ENCODE results near the gene CRY1.
"Not testable (repeated sequence)": the region's sequence is repeated elsewhere in the genome, so short reads cannot be mapped to it uniquely, and the experiment has no call there.

Gene CRY1

DNA sequence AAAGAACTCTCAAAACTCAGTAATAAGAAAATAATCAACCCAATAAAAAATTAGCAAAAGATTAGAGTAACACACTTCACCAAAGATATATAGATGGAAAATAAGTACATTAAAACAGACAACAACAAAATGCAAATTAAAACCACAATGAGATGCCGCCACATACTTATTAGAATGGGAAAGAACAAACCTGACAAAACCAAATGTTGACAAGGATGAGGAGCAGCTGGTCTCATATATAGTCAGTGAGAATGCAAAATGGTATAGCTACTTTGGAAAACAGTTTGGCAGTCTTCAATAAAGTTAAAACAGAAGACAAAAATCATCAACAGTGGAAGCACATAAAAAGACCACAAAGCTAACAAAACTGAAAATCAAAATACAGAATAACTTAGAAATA lies 29.1 kb downstream of the CRY1 start:
- DNase-seq (ENCODE audit: low read depth) = no peak

DNA sequence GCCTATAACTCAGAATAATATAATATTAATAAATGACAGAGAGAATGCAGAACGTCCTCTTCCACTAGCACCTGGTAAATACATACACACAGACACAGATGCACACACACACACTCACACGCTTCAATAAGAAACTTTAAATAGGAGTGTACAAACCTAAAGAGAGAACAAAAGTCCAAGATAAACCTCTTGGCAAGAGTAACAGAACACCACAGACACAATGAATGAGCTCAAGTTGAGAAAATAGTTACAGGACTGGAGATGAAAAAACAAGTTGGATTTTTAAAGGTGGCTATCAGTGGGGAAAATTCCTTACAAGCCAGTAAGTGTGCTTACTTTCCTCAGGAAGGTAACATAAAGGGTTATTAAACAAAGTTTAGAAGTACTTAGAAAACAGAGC lies 35.2 kb downstream of the CRY1 start:
- DNase-seq (ENCODE audit: low read depth) = no peak

DNA sequence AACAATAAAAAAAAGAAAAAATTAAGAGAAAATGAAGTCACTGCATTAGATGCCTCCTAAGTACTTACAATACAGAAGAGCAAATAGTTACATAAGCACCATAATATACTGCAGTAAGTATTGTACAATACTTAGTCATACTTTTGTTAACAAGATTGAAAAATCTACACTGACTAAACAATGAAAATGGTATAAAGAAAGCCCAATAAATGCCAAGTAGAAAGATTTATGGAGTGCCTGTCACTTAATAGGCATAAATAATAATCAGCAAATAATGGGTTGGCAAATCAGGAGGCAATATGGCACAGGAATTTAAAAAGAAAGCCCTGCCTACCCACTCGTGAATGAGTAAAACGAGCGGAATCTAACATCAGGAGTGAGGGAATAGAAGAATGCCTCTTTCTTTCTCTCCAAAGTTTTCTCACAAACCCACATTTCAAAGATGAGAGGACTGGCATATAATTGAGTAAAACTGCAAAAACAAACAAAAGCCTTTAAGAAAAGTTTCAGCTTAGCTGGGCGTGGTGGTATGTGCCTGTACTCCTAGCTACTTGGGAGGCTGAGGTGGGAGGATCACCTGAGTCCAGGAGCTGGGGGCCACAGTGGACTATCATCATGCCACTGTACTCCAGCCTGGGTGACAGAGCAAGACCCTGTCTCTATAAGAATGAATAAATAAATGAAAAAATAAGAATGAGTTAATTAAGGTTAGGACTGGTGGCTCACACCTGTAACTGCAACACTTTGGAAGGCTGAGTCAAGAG lies 36.1 kb downstream of the CRY1 start:
- no peak for DNase-seq (ENCODE audit: low read depth)

DNA sequence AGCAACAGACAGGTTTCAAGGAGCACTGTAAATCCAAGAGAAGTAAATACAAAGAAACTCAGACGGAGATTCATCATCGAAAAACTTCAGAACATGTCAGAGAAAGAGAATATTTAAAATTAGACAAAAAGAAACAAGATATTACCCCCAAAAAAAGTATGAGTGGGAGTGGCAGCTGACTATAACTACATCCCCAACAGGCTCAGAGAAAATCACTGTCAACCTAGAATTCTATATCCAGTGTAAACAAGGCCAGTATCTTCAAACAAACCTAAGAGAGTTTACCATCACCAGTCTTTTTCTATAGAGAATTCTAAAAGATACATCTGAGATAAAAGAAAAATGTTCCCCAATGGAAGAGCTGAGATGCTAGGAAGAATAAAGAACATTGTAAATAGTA lies 39.6 kb downstream of the CRY1 start:
- no peak for DNase-seq (ENCODE audit: low read depth)

DNA sequence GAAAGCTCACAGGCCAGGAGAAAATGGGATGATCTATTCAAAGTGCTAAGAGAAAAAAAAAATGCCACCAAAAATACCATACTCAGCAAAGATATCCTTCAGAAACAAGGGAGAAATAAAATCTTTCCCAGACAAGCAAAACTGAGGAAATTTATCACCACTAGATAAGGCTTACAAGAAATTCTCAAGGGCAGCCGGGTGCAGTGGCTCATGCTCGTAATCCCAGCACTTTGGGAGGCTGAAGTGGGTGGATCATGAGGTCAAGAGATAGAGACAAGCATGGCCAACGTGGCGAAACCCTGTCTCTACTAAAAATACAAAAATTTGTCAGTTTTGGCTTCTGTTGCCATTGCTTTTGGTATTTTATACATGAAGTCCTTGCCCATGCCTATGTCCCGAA lies 48.2 kb downstream of the CRY1 start:
- DNase-seq (ENCODE audit: low read depth) = no peak

DNA sequence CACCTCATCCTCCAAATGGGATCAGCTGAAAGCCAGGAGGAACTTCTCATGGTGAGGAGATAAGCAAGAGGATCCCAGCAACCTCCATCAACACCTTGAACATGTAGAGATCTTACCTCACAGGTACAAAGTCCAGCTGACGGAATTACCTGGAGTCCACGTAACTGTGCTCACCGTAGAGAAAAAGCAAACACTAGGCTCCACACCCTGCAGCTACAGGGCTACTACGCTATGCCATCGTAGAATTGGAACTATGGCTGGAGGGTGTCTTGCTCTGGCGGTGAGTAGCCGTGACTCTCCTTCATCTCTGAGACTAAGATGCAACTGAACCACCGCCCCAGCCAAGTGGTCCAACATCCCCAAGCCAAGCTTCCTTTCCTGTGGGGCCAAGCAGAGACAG lies 50.5 kb downstream of the CRY1 start:
- no peak for DNase-seq (ENCODE audit: low read depth)

DNA sequence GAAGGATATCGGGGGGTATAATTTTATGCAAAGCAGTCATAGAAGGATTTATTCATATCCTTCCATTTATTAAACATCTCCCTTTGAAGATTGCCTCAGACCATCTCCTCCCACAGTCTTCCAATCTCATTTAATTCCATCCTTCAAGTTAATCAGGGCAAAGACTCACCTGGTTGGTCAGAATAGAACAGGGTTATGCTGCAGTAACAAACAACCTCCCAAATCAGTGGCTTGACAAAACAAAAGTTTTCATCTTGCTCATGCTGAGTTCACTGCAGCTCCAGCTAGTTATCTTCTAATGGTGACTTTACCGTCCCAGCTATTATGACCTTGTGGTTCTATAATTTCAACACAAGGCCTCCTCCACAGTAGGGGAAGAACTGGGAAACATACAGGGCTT lies 57.6 kb downstream of the CRY1 start:
- no peak for DNase-seq (ENCODE audit: low read depth)

DNA sequence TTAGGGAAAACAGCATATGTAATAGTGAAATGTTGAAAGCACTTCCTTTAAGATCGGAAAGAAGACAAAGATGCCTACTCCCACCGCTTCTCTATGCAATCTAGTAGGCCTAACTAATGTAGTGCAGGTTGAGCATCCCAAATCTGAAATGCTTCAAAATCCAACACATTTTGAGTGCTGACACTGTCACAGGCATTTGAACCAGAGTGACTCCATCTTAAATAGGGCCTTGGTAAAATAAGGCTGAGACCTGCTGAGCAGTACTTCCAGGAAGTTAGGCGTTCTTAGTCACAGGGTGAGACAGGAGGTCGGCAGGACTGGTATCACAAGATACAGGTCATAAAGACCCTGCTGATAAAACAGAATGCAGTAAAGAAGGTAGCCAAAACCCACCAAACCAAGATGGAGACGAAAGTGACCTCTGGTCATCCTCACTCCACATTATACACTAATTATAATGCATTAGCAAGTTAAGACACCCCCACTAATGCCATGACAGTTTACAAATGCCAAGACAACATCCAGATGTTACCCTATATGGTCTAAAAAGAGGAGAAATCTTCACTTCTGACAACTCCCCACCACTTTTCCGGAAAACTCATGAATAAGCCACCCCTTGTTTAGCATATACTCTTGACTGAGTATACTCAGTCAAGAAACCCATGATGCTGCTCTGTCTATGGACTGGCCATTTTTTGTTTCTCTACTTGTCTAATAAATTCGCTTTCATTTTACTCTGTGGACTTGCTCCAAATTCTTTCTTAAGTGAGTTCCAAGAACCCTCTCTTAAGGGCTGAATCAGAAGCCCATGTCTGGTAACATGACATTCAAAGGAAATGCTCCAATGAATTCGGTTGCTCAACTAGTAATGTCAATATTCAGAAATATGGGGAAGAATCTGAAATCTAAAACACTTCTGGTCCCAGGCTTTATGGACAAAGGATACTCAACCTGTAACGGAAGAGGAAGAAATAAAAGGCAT lies 59.3 kb downstream of the CRY1 start:
- DNase-seq (ENCODE audit: low read depth) = no peak

DNA sequence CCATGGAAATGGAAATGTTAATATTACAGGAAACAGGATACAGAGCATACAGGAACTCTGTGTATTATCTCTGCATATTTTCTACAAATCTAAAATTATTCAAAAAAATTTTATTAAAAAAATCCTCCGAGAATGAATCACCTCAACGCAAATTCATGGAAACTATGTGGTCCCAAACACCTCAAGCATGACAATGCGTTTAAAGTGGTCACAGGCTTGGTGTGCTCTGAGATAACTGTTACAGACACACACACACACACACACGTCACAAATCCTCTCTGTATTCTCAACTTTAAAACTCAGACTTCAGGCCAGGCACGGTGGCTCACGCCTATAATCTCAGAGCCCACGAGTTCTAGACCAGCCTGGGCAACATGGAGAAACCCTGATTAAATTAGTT lies 61.1 kb downstream of the CRY1 start:
- no peak for DNase-seq (ENCODE audit: low read depth)

DNA sequence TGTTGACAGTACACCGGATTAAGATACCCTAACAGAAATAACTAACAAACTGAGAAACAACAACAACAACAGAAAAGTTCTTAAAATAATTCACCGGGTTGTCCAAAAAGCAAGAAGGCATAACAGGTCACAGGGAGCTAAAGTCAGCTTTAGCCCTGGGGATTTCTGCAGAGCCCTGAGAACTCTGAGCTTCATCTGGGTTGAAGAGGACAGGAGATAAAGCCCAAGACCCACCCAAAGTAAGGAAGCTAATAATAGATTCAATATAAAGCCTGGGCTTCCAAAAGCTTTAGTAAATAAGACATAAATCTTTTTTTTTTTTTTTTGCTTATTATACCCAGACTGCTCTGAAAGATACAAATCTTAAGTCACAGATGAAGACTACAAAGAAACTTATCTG lies 62.3 kb downstream of the CRY1 start:
- no peak for DNase-seq (ENCODE audit: low read depth)

DNA sequence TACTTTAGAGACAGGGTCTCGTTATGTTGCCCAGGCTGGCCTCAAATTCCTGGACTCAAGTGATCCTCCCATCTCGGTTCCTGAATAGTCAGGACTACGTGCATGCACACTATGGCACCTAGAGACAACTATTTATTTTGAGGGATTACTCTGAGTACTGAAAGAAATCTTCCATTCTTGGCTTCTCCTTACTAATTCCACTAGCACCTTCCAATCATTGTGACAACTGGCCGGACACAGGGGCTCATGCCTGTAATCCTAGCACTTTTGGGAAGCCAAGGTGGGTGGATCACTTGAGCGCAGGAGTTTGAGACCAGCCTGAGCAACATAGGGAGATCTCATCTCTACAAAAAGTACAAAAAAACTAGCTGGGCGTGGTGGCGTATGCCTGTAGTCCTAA lies 64.3 kb downstream of the CRY1 start:
- no peak for DNase-seq (ENCODE audit: low read depth)

DNA sequence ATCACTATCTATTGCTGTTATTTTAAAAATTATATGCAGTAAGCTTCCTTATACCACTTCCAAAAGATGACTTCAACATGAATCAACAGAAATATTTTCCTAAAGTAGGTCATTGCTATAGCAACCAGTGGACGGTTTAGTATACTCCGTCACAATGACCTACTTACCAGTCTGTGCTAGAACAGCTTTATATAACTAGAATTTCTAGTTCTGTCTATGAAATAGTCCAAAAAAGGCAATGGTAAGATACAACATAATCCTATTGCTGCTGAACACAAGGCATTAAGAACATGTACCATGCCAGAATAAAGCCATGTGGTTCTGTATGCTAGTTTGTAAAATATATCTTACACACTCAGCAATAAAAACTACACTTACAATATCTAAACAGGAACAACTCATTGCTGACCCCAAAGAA lies 65.7 kb downstream of the CRY1 start:
- no peak for DNase-seq (ENCODE audit: low read depth)

DNA sequence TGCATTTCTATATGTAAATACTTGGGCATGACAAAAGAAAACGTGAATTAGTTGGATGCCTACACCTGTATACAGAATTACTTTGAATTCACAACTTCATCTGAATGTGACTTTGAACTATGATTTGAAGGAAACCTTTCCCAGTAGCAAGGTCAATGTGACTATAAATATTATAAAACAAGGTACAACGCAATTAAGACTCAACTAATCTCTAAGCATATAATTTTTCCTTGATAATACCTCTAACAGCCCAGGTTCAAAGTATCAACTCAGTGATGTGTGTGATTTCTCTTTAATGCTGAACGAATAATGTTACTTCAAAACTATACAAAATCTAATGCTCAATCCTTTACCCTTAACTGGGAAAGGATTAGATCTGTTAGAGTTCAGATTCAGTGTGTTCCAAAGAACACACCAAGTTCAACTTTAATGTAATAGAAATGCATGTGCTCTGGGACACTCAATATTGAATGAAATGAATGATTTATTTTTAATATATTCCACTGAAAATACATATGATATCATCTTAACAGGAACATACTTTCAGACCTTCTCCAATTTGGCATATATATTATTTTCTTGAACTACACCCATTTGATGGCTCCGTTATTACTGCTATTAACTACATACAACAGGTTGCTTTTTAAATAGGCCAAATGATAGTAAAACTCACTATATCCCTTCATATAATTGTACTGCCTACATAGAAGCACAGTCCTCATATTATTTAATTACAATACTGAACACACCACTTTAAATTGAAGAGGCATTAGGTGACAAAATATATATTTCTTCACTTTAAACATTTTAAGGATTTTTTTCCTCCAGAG lies 66.3 kb downstream of the CRY1 start:
- DNase-seq (ENCODE audit: low read depth) = no peak

DNA sequence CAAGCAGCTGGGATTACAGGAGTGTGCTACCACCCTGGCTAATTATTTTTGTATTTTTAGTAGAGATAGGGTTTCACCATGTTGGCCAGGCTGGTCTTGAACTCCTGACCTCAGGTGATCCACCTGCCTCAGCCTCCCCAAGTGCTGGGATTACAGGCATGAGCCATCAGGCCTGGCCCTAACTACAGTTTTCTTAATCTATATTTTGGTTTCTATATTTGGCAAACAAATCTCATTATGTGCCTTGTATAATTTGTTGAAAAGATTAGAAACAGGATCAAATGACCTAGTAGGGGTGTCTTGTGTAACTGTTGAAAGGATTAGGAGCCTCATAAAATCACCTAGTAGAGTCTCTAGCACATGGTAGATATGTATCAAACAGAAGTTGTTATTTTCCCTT lies 67.0 kb downstream of the CRY1 start:
- not testable (repeated sequence) for DNase-seq (ENCODE audit: low read depth)

DNA sequence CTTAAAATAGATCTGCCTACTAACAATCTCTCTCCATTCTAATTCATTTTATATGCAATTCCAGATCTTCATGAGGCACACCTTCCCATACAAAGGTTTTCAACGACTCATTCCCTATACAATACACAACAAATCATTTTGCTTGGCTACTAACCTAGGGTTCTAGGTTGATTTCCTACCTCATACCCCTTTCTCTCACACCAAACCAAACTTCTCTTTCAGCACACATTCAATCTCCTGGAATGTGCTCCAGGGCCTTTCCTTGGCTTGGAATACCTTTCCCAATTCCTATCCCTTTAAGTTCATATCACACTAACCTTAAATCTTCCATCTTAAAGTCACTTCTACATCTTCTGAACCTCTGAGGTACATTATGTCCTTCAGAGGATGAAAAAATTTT lies 67.7 kb downstream of the CRY1 start:
- no peak for DNase-seq (ENCODE audit: low read depth)

DNA sequence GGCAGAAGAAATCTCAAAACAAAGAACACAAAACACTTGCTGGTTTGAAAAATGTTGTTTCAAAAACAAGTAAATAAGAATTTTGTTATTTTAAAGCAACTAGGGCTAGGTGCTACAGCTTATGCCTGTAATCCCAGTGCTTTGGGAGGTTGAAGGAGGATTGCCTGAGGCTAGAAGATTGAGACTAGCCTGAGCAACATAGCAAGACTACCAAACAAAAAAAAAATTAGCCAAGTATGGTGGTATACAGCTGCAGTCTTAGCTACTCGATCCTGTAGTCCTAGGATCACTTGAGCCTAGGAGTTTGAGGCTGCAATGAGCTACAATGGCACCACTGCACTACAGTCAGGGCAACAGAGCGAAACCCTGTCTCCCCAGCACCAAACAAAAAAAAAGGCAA lies 73.8 kb downstream of the CRY1 start:
- DNase-seq (ENCODE audit: low read depth) = no peak

DNA sequence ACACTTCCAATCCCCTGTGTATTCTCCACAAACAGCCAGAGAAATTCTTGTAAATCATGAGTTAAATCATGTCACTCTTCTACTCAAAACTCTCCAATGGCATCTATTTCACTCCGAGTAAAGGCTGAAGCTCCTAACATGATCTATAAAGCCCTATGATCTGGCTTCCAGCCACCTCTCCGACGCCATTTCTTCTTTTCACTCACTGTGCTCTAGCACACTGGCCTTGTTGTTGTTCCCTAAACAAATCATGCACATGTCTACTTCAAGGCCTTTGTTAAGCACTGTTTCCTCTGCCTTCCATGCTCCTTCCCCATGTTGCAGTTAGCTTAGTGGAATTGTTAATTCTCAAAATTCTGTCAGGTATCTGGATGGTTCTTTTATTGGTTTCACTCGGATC lies 76.3 kb downstream of the CRY1 start:
- no peak for DNase-seq (ENCODE audit: low read depth)

DNA sequence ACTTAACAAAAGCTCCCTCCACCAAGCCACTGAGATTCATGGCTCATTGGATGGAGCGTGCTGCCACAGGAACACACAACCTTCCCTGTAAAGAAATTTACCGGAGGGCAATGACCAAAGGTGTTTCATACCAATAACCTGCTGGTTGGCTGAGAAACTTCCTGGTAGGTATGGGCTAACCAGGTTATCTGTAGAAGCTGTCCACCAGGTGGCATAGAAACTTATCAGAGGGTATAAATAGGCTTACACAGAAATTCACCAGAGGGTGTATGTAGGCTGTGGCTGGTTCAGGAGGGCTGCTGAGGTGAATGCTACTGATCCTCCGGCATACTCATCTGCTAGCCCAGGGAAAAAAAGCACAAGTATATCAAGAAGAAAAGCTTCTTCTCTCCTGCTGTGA lies 79.3 kb downstream of the CRY1 start:
- DNase-seq (ENCODE audit: low read depth) = no peak

DNA sequence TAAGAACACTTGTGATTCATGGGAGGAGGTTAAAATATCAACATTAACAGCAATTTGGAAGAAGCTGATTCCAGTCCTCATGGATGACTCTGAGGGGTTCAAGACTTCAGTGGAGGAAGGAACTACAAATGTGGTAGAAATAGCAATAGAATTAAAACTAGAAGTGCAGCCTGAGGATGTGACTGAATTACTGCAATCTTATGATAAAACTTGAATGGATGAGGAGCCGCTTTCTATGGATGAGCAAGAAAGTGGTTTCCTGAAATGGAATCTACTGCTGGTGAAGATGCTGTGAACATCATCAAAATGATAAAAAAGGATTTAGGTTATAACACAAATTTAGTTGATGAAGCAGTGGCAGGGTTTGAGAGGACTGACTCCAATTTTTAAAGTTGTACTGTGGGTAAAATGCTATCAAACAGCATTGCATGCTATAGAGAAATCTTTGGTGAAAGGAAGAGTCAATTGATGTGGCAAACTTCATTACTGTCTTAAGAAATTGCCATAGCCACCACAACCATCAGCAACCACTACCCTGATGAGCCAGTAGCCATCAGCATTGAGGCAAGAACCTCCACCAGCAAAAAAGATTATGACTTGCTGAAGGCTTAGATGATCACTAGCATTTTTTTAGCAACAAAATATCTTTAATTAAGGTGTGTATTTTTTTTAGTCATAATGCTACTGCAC lies 80.5 kb downstream of the CRY1 start:
- no peak for DNase-seq (ENCODE audit: low read depth)

DNA sequence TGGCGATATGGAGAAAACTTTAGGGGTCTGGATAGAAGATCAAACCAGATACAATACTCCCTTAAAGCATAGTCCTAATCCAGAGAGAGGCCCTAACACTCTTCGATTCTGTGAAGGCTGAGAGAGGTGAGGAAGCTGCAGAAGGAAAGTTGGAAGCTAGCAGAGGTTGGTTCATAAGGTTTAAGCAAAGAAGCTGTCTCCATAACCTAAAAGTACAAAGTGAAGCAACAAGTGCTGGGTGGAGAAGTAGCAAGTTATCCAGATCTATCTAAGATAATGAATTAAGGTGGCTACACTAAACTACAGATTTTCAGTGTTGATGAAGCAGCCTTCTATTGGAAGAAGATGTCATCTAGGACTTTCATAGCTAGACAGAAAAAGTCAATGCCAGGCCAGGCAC lies 81.8 kb downstream of the CRY1 start:
- no peak for DNase-seq (ENCODE audit: low read depth)

DNA sequence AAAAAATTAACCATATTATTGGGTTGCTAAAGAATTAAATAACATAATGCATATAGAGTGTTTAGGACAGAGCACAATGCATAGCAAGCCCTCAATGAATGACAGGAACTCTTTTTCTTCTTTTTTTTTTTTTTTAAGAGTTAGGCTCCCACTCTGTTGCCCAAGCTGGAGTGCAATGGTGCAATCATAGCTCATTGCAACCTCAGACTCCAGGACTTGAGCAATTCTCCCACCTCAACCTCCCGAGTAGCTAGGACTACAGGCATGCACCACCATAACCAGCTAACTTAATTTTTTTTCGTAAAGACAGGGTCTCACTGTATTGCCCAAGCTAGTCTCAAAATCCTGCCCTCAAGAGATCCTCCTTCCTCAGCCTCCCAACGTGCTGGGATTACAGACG lies 85.9 kb downstream of the CRY1 start:
- DNase-seq (ENCODE audit: low read depth) = no peak

DNA sequence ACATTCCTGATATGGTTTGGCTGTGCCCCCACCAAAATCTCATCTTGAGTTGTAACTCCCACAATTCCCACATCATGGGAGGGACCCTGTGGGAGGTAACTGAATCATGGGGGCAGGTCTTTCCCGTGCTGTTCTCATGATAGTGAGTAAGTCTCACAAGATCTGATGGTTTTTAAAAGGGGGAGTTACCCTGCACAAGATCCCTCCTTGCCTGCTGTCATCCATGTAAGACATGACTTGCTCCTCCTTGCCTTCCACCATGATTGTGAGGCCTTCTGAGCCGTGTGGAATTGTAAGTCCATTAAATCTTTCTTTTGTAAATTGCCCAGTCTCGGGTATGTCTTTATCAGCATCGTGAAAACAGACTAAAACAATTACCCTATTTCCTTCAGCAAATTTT lies 90.7 kb downstream of the CRY1 start:
- not testable (repeated sequence) for DNase-seq (ENCODE audit: low read depth)
